Measurements from ENCODE around the gene RCN2. TPM values are rescaled to one million over a fixed set of nuclear protein-coding genes. Genes with fewer than 3 reads are reported as not detected.

The RCN2 gene
- total RNA-seq, 1 donor from 2014 or later, result 32.8 TPM

DNA sequence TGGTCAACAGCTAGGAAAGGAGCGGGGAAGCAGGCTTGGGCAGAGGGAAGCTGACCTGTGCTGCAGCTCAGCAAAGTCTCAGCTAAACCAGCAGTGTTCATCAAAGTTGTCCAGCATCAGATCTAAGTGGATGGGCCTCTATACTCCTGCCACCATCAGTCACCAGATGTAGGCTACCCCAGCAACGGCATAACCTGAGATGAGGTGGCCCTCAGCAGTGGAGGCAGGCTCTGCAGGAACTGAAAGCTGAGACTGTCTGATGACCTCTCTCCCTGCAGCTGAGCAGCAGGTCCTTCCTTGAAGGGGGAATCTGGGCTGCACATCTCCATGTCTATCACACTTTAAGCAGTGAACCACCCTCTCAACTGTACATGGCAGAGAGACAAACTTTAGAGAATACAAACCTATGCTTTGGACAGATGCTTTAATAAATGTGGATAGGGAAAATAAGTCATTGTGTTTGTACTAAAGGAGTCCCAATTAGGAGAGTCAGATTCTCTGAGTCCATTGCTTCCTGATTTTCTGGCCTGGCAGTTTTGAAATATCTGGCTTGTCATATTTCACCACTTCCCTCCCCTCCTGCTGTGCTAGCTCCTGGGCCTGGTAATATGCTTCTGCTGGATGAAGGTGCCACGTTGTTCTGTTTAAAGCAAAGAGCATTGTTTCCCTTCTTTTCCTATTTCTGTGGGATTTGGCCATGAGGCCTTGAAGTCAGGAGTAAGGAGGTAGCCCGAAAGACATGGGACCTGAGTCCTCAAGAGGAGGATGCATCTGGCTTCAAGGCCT is 52.2 kb downstream of the RCN2 start:
- TF ChIP-seq, protein P1, sequence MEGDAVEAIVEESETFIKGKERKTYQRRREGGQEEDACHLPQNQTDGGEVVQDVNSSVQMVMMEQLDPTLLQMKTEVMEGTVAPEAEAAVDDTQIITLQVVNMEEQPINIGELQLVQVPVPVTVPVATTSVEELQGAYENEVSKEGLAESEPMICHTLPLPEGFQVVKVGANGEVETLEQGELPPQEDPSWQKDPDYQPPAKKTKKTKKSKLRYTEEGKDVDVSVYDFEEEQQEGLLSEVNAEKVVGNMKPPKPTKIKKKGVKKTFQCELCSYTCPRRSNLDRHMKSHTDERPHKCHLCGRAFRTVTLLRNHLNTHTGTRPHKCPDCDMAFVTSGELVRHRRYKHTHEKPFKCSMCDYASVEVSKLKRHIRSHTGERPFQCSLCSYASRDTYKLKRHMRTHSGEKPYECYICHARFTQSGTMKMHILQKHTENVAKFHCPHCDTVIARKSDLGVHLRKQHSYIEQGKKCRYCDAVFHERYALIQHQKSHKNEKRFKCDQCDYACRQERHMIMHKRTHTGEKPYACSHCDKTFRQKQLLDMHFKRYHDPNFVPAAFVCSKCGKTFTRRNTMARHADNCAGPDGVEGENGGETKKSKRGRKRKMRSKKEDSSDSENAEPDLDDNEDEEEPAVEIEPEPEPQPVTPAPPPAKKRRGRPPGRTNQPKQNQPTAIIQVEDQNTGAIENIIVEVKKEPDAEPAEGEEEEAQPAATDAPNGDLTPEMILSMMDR (IDR thresholded peaks at IDR 0.05), result no peak
- Histone ChIP-seq H3K9me3 (no peaks in the 10 kb centered on the region), H3K4me3 (no peak overlapping the region), H3K4me1 (peaks cover 12% of the 10 kb centered on the region), H3K27me3 (ENCODE audit: low read depth) (no peaks in the 10 kb centered on the region), H3K27ac (peak overlapping the region; percentile 67), H3K36me3 (no peaks in the 10 kb centered on the region)
- ATAC-seq (peak; percentile 58 to 64), DNase-seq (no peak)
- intact Hi-C loops (cut with DNase I), result no loop called here

DNA sequence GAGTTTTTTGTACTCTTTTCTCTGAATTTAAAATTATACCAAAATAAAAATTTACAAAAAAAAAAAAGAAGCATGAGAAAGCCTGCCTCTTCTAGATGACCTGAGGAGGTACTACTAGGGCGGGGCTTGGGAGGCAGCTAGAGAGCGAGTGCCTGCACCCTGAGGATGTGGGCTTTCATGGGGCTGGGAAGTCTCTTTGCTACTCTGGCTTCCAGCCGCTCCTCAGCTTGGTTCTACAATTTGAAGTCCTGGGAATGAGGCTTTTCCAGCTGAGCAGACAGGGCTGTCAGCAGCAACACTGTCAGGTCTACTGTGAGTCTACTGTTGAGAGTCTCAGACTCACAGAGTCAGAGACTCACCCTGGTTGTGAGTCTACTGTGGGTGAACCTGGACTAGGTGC is 55.2 kb downstream of the RCN2 start:
- TF ChIP-seq, protein P1 (IDR thresholded peaks at IDR 0.05), result no peak
- no peak overlapping the region for H3K4me3 ChIP-seq
- H3K9me3 ChIP-seq, result no peaks in the 10 kb centered on the region
- intact Hi-C loops (cut with DNase I), result no loop called here
- no peak overlapping the region for H3K27ac ChIP-seq
- no peak for DNase-seq
- no peak for ATAC-seq
- peaks cover 20% of the 10 kb centered on the region for H3K4me1 ChIP-seq
- H3K36me3 ChIP-seq, result no peaks in the 10 kb centered on the region
- no peaks in the 10 kb centered on the region for H3K27me3 ChIP-seq (ENCODE audit: low read depth)

DNA sequence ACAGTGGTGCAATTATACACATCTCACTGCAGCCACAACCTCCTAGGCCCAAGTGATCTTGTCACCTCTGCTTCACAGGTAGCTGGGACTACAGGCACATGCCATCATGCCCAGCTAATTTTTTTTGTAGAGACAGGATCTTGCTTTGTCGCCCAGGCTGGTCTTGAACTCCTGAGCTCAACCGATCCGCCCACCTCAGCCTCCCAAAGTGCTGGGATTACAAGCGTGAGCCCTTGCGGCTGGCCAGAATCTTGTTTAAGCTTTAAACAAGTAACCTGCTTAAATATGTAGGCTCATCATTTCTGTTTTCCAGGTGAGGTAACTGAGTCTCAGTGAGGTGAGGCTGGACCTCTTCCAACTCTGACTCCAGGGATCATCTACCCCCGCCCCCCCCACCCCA is 55.7 kb downstream of the RCN2 start:
- TF ChIP-seq, protein P1 (IDR thresholded peaks at IDR 0.05), result no peak
- Histone ChIP-seq H3K27me3 (ENCODE audit: low read depth) (no peaks in the 10 kb centered on the region), H3K4me3 (no peak overlapping the region), H3K27ac (no peak overlapping the region), H3K9me3 (no peaks in the 10 kb centered on the region), H3K36me3 (no peaks in the 10 kb centered on the region), H3K4me1 (peaks cover 25% of the 10 kb centered on the region)
- DNase-seq, result no peak
- ATAC-seq, result no peak
- intact Hi-C loops (cut with DNase I), result no loop called here

DNA sequence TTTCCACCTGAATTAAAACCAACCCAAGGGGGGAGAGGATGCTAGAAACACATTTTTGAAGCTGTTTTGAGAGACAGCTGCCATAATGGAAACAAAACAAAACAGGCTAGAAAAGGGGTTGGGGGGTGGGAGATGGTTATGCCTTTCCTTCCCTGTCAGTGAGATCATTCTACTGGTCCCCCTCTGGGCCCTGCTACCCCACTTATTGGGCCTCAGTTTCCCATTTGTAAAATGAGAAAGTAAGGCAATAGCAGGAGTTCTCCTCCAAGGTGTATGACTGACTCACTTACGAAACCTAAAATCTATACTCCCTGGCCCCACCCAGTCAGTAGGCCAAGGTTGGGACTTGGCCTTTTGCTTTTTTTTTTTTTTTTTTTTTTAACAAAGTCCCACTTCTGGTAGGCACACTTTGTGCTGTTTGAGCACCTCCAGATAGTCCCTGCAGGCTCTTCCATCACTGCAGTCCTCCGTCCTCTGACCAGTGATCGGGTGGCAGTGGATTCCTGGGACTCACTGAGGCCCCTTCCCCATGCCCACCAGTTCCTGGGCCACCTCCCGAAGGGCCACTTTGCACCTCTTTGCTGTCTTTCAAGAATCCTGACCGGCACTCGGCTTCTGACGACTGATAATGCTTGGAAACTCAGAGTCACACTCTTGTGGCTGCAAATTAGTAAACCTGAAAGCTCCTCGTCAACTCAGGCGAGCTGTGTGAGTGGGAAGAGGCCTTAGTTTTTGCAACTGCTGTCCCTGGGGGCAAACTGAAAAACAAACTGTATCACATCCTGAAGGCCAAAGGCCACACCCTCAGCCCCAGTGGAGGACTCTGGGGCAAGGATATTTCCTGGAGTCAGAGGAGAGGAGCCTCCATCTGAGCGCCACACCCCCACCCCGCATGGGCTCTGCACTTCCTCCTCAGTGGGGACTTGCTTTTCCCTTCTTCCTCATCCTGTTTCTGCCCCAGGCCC is 56.6 kb downstream of the RCN2 start:
- ATAC-seq, result peak; percentile 69 to 85
- Histone ChIP-seq H3K4me3 (no peak overlapping the region), H3K27me3 (ENCODE audit: low read depth) (no peaks in the 10 kb centered on the region), H3K27ac (peak overlapping the region; percentile 68), H3K9me3 (no peaks in the 10 kb centered on the region), H3K4me1 (peaks cover 28% of the 10 kb centered on the region), H3K36me3 (no peaks in the 10 kb centered on the region)
- intact Hi-C loops (cut with DNase I), result no loop called here
- peak; percentile 85 for DNase-seq
- TF ChIP-seq, protein P1 (IDR thresholded peaks at IDR 0.05), result no peak

DNA sequence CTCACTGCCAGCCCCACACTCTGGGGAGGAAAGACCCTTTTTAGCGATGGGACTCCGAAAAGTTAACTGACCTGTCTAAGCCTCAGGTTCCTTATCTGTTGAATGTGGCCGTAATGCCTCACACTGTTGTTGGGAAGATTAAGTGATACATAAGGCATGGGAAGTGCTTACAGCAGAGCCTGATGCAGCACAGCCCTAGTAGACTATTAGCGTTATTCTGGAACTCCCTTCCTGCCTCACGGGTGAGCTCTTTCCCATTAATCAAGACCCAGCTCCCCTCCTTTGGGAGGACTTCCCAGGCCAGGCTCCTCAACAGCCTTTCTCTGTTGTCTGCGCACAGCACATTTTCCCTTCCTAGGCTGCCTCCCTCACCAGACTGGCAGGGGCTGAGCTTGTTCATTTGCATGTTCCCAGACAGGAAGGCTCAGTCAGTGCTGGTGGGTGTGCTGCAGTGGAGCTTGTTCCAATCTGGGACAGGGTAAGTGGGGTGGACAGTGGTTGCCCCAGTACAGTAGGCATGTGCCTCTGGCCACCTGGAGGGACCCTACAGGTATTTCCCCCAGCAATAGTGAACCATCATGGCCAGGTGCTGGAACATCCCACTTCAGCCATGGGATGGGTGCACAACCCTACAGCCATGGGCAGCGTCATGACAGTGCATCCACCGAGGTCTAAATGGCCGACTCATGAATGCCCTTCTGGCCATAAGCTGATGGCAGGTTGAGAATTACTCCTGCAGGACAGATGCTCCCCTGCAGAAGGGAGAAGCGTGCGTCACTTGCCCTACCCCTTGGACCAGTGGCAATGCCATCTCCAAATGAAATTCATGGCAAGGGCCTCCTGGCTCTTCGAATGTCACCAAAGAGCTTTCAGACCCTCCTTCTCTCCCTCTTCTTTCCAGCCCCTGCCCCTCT is 57.6 kb downstream of the RCN2 start:
- DNase-seq (no peak), ATAC-seq (peak in 1 of 2 donors; percentile 41)
- no peaks in the 10 kb centered on the region for H3K9me3 ChIP-seq
- no peak overlapping the region for H3K4me3 ChIP-seq
- intact Hi-C loops (cut with DNase I), result no loop called here
- H3K27ac ChIP-seq, result peak overlapping the region; percentile 53
- TF ChIP-seq, protein P1 (IDR thresholded peaks at IDR 0.05), result no peak
- H3K4me1 ChIP-seq, result peaks cover 28% of the 10 kb centered on the region
- no peaks in the 10 kb centered on the region for H3K36me3 ChIP-seq
- H3K27me3 ChIP-seq (ENCODE audit: low read depth), result no peaks in the 10 kb centered on the region
